Mammary epithelial cell (primary cell): ENCODE data around the gene FCF1.

Experiments
- CTCF ChIP-seq, 2 donors: IDR thresholded peaks in 1 of 2; conservative IDR thresholded peaks in 1 of 2; 2 replicates each; pipeline ENCODE4 v1.5.1; 2011 to 2012; ENCODE audit warnings: inconsistent platforms in 2 of 2, low read length in 2 of 2, mild to moderate bottlenecking in 2 of 2, control low read depth in 1 of 2, low read depth in 1 of 2; ENCODE audit not compliant: insufficient read depth in 1 of 2; ENCODE audit errors: extremely low read depth in 1 of 2
- EZH2 ChIP-seq: IDR thresholded peaks from 2 replicates; pipeline ENCODE4 v1.6.1; 2012; ENCODE audit warnings: low read length, inconsistent platforms, borderline replicate concordance

- TF ChIP-seq CTCF (conservative IDR thresholded peaks at IDR 0.05 in 1 of 2, IDR thresholded peaks at IDR 0.05 in 1 of 2; ENCODE audit: extremely low read depth in 1 of 2, insufficient read depth in 1 of 2, low read depth in 1 of 2, low read length in 2 of 2) (no peak), EZH2 (no peak)
These were observed 9.9 kb upstream of the FCF1 start for GRCh38 chr14:74703043-74703442.
